H1 (cell line): ENCODE data around the gene CTF1. TPM values are rescaled to one million over a fixed set of nuclear protein-coding genes. Genes with fewer than 3 reads are reported as not detected.

ENCODE experiments used
- microRNA counts: library from miRNA; unstranded; fragments of <30 nt; microRNA quantifications from one replicate; lab custom pipeline; 2015
- microRNA-seq, 2 experiments: library from miRNA; unstranded; fragments of <30 nt; microRNA quantifications; one replicate each; pipeline versions ENCODE4 to v1.2.0, GENCODE V29; 2016 to 2020; ENCODE audit warnings: borderline microRNAs expressed in 2 of 2, borderline number of aligned reads in 2 of 2, borderline replicate concordance in 1 of 2
- polyA plus RNA-seq, 7 experiments: library from polyadenylated mRNA; depleted of rRNA in 3 of 7; stranded (reverse) in 5 of 7; unstranded in 2 of 7; fragments of >200 nt in 5 of 7; fragments of 200-250 nt in 2 of 7; gene quantifications; 1 replicate in 5 of 7; 2 replicates in 1 of 7; 4 replicates in 1 of 7; pipeline versions ENCODE4 v1.2.1 to v1.2.3, GENCODE V29; 2011 to 2013; ENCODE audit warnings: missing spikeins in 2 of 7, mixed read lengths in 2 of 7
- small RNA-seq: library from polyadenylated mRNA; stranded (forward); fragments of <200 nt; extraction: miRNeasy Mini kit (QIAGEN cat#:217004); gene quantifications from one replicate; pipeline ENCODE3, GENCODE V24; 2013; ENCODE audit not compliant: insufficient read depth
- total RNA-seq: library from RNA; stranded (reverse); fragmentation: NEBNext Ultra II Directional; extraction: Animal tissue kit (Norgen Biotek cat#: 25700); gene quantifications from 2 replicates; pipeline ENCODE4 v1.2.1, GENCODE V29; 2021

The CTF1 gene
- total and polyA plus RNA-seq, 2 of the 8 experiments (the other 6 are each of a cell fraction or from before 2014, with no cell fraction given) = 0.97 to 3.4 TPM

MicroRNA genes within 50 kb of the gene (microRNA counts, 767-probe panel; counts per million panel counts)
- 879 counts per million, percentile 95 among the panel's probes with 10 or more counts for microRNA hsa-miR-762 (lab: Ali Mortazavi, UCI)

Small RNA genes lying within 50 kb of the gene (microRNA-seq; reads per million reads assigned to microRNA genes)
- gene MIR4519 (0 to 0.20 reads per million in 2 experiments), gene MIR762 (0 reads per million in 2 experiments)

Small RNA genes lying within 50 kb of the gene (small RNA-seq; reads per million reads assigned to genes)
- gene AC135048.1 (not detected), gene MIR4519 (not detected), gene MIR762 (not detected)

Other genes with a start within 250 kb of the CTF1 start
- 16.1 and 18.9 TPM in 2 replicates for gene PRR14, start 245.7 kb upstream of the CTF1 start, total RNA-seq
- 3.6 and 8.7 TPM in 2 replicates for gene PRR14, start 245.7 kb upstream of the CTF1 start, polyA plus RNA-seq (2011; rRNA removed)
- 12.9 and 13.9 TPM in 2 replicates for gene FBRS, start 238.2 kb upstream of the CTF1 start, total RNA-seq
- 2.4 and 3.8 TPM in 2 replicates for gene FBRS, start 238.2 kb upstream of the CTF1 start, polyA plus RNA-seq (2011; rRNA removed)
- 54.3 and 58.7 TPM in 2 replicates for gene SRCAP, start 197.4 kb upstream of the CTF1 start, total RNA-seq
- gene SRCAP, start 197.4 kb upstream of the CTF1 start, polyA plus RNA-seq (2011; rRNA removed) = 5.5 and 9.5 TPM in 2 replicates
- gene PHKG2, start 148.2 kb upstream of the CTF1 start, total RNA-seq = 36.0 and 37.2 TPM in 2 replicates
- 53.4 and 63.9 TPM in 2 replicates for gene PHKG2, start 148.2 kb upstream of the CTF1 start, polyA plus RNA-seq (2011; rRNA removed)
- 5.2 and 6.0 TPM in 2 replicates for gene CFAP119, start 134.6 kb upstream of the CTF1 start, total RNA-seq
- 5.6 and 7.1 TPM in 2 replicates for gene CFAP119, start 134.6 kb upstream of the CTF1 start, polyA plus RNA-seq (2011; rRNA removed)
- 68.7 and 70.8 TPM in 2 replicates for gene RNF40, start 134.3 kb upstream of the CTF1 start, total RNA-seq
- gene RNF40, start 134.3 kb upstream of the CTF1 start, polyA plus RNA-seq (2011; rRNA removed) = 36.9 and 38.5 TPM in 2 replicates
- gene ZNF629, start 109.4 kb upstream of the CTF1 start, total RNA-seq = 19.3 and 19.5 TPM in 2 replicates
- gene ZNF629, start 109.4 kb upstream of the CTF1 start, polyA plus RNA-seq (2011; rRNA removed) = 11.0 and 13.6 TPM in 2 replicates
- gene BCL7C, start 2.5 kb upstream of the CTF1 start, total RNA-seq = 16.5 and 17.2 TPM in 2 replicates
- gene BCL7C, start 2.5 kb upstream of the CTF1 start, polyA plus RNA-seq (2011; rRNA removed) = 8.6 and 10.9 TPM in 2 replicates
- gene FBXL19, start 27.0 kb downstream of the CTF1 start, total RNA-seq = 72.2 and 74.8 TPM in 2 replicates
- 47.2 and 77.3 TPM in 2 replicates for gene FBXL19, start 27.0 kb downstream of the CTF1 start, polyA plus RNA-seq (2011; rRNA removed)
- 8.7 and 10.0 TPM in 2 replicates for gene ORAI3, start 52.5 kb downstream of the CTF1 start, total RNA-seq
- gene ORAI3, start 52.5 kb downstream of the CTF1 start, polyA plus RNA-seq (2011; rRNA removed) = 24.5 and 26.8 TPM in 2 replicates
- gene SETD1A, start 61.1 kb downstream of the CTF1 start, total RNA-seq = 29.0 and 29.6 TPM in 2 replicates
- gene SETD1A, start 61.1 kb downstream of the CTF1 start, polyA plus RNA-seq (2011; rRNA removed) = 4.8 and 8.3 TPM in 2 replicates
- 2.9 and 3.1 TPM in 2 replicates for gene HSD3B7, start 88.6 kb downstream of the CTF1 start, total RNA-seq
- gene HSD3B7, start 88.6 kb downstream of the CTF1 start, polyA plus RNA-seq (2011; rRNA removed) = 6.6 and 9.8 TPM in 2 replicates
- 18.0 and 20.2 TPM in 2 replicates for gene STX1B, start 114.0 kb downstream of the CTF1 start, total RNA-seq
- 8.9 and 14.6 TPM in 2 replicates for gene STX1B, start 114.0 kb downstream of the CTF1 start, polyA plus RNA-seq (2011; rRNA removed)
- 32.3 and 39.2 TPM in 2 replicates for gene STX4, start 136.9 kb downstream of the CTF1 start, total RNA-seq
- 25.8 and 32.1 TPM in 2 replicates for gene STX4, start 136.9 kb downstream of the CTF1 start, polyA plus RNA-seq (2011; rRNA removed)
- gene ZNF668, start 177.6 kb downstream of the CTF1 start, total RNA-seq = 13.6 and 14.0 TPM in 2 replicates
- gene ZNF668, start 177.6 kb downstream of the CTF1 start, polyA plus RNA-seq (2011; rRNA removed) = 14.3 and 18.8 TPM in 2 replicates
- gene ZNF646, start 177.8 kb downstream of the CTF1 start, total RNA-seq = 25.0 TPM in 2 replicates
- 6.5 and 9.9 TPM in 2 replicates for gene ZNF646, start 177.8 kb downstream of the CTF1 start, polyA plus RNA-seq (2011; rRNA removed)
- gene PRSS53, start 192.3 kb downstream of the CTF1 start, total RNA-seq = 1.7 and 2.5 TPM in 2 replicates
- gene PRSS53, start 192.3 kb downstream of the CTF1 start, polyA plus RNA-seq (2011; rRNA removed) = 2.6 and 3.6 TPM in 2 replicates
- 83.3 and 84.1 TPM in 2 replicates for gene VKORC1, start 198.2 kb downstream of the CTF1 start, total RNA-seq
- 483 and 512 TPM in 2 replicates for gene VKORC1, start 198.2 kb downstream of the CTF1 start, polyA plus RNA-seq (2011; rRNA removed)
- 49.6 and 51.5 TPM in 2 replicates for gene BCKDK, start 211.8 kb downstream of the CTF1 start, total RNA-seq
- 77.1 and 97.1 TPM in 2 replicates for gene BCKDK, start 211.8 kb downstream of the CTF1 start, polyA plus RNA-seq (2011; rRNA removed)
- gene KAT8, start 221.1 kb downstream of the CTF1 start, total RNA-seq = 61.6 and 68.7 TPM in 2 replicates
- 52.6 and 60.8 TPM in 2 replicates for gene KAT8, start 221.1 kb downstream of the CTF1 start, polyA plus RNA-seq (2011; rRNA removed)
- gene PRSS8, start 239.1 kb downstream of the CTF1 start, total RNA-seq = 86.1 and 87.7 TPM in 2 replicates
- gene PRSS8, start 239.1 kb downstream of the CTF1 start, polyA plus RNA-seq (2011; rRNA removed) = 273 and 321 TPM in 2 replicates